HL-60 (cell line): ENCODE data around the gene STAC3.
A peak's percentile ranks its signal among the peaks of the same experiment; 100 is the strongest.

Experiments
- DNase-seq, 2 experiments: peaks; one replicate each; pipeline ENCODE4 v3.0.0-alpha.2; 2010 to 2020; ENCODE audit warnings: low read depth in 1 of 2, low spot score in 1 of 2
- H3K27ac ChIP-seq: fragments of 250-450 bp; sonication (Bioruptor Pico); replicated peaks from 2 replicates; pipeline ENCODE4 v1.5.1; 2020; ENCODE audit warnings: mild to moderate bottlenecking, moderate library complexity
- H3K27me3 ChIP-seq: fragments of 250-450 bp; sonication (Bioruptor Pico); 2 replicates; pipeline ENCODE4 v1.5.1; 2021; ENCODE audit warnings: mild to moderate bottlenecking, moderate library complexity; ENCODE audit not compliant: insufficient read depth, poor library complexity, severe bottlenecking
- H3K4me3 ChIP-seq: replicated peaks from 2 replicates; pipeline ENCODE4 v1.5.1; 2011; ENCODE audit warnings: mild to moderate bottlenecking, control low read depth, low read length; ENCODE audit not compliant: insufficient read depth
- CTCF ChIP-seq: IDR thresholded peaks from one replicate; pipeline ENCODE4 v1.5.1; 2011; ENCODE audit warnings: low read length, control low read depth, inconsistent platforms; ENCODE audit not compliant: insufficient read depth
- GABPA ChIP-seq: IDR thresholded peaks from 2 replicates; pipeline ENCODE4 v1.6.1; 2012; ENCODE audit warnings: low read depth
- POLR2AphosphoS5 ChIP-seq: IDR thresholded peaks from 2 replicates; pipeline ENCODE4 v1.6.1; 2012; ENCODE audit warnings: low read depth
- REST ChIP-seq: IDR thresholded peaks from 2 replicates; pipeline ENCODE4 v1.6.1; 2012; ENCODE audit warnings: low read depth; ENCODE audit not compliant: insufficient replicate concordance
- SPI1 ChIP-seq: IDR thresholded peaks from 2 replicates; pipeline ENCODE4 v1.6.1; 2012; ENCODE audit warnings: low read depth, mild to moderate bottlenecking, borderline replicate concordance

Gene STAC3

DNA sequence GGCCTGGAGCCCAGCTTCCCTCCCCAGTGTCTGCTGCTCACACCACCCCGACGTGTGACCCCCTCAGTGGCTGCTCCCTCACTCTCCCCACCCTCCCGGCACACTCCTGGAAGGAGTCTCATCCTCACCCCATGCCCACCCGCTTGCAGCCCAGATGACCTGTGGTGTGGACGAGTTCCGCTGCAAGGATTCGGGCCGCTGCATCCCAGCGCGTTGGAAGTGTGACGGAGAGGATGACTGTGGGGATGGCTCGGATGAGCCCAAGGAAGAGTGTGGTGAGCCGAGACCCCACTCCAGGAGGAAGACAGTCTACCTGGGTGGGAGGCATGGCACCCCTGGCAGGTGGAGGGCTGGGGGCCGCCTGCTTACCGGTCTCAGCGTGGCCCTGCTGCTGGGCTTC, 49.4 kb downstream of the STAC3 start:
- no peaks in the 10 kb centered on the region for H3K27me3 ChIP-seq

DNA sequence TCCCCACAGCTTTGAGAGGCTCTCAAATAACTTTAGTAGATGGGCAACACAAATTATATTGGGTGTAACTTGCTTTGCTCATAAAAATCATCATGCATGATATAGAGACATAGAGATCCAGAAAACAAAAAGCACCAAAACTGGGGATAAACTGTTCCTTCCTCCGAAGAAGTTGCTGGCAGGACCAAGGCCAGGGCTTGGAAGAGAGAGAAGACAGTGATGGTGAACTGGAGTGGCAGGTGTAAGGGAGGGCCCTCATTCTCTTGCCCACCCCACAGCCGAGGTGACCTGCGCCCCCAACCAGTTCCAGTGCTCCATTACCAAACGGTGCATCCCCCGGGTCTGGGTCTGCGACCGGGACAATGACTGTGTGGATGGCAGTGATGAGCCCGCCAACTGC, 49.8 kb downstream of the STAC3 start:
- Histone ChIP-seq H3K4me3 (no peak overlapping the region), H3K27ac (no peak overlapping the region), H3K27me3 (no peaks in the 10 kb centered on the region)
- no peak for DNase-seq
- TF ChIP-seq REST (peak; percentile 27), SPI1 (no peak), CTCF (no peak)

More for the DNA sequence above, 49.4 kb downstream of the STAC3 start:
- TF ChIP-seq GABPA: no peak
- TF ChIP-seq POLR2AphosphoS5: no peak
- no peak for TF ChIP-seq REST
- TF ChIP-seq SPI1: no peak
- no peak for TF ChIP-seq CTCF
- no peak for DNase-seq
- Histone ChIP-seq H3K27ac (no peak overlapping the region), H3K4me3 (no peak overlapping the region)

- Histone ChIP-seq H3K27ac (no peak overlapping the region), H3K4me3 (no peak overlapping the region), H3K27me3 (peaks cover 4% of the 10 kb centered on the region)
- TF ChIP-seq GABPA: no peak
- no peak for TF ChIP-seq REST
- TF ChIP-seq SPI1: no peak
- TF ChIP-seq POLR2AphosphoS5: no peak
- TF ChIP-seq CTCF: no peak
- DNase-seq: no peak
These were observed 50.5 kb downstream of the STAC3 start for GRCh38 chr12:57200497-57200896.
